ENCODE measurements around the gene TGIF2.

The TGIF2 gene

GRCh38 chr20:36547186-36548005 lies 26.0 kb upstream of the TGIF2 start:
- in situ Hi-C loops (cut with HindIII; ENCODE audit: low sequenced_read_pairs), result no loop called here
- no peak for DNase-seq (ENCODE audit: low read depth)
- TF ChIP-seq, protein P1, sequence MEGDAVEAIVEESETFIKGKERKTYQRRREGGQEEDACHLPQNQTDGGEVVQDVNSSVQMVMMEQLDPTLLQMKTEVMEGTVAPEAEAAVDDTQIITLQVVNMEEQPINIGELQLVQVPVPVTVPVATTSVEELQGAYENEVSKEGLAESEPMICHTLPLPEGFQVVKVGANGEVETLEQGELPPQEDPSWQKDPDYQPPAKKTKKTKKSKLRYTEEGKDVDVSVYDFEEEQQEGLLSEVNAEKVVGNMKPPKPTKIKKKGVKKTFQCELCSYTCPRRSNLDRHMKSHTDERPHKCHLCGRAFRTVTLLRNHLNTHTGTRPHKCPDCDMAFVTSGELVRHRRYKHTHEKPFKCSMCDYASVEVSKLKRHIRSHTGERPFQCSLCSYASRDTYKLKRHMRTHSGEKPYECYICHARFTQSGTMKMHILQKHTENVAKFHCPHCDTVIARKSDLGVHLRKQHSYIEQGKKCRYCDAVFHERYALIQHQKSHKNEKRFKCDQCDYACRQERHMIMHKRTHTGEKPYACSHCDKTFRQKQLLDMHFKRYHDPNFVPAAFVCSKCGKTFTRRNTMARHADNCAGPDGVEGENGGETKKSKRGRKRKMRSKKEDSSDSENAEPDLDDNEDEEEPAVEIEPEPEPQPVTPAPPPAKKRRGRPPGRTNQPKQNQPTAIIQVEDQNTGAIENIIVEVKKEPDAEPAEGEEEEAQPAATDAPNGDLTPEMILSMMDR (IDR thresholded peaks at IDR 0.05; ENCODE audit: low read depth, low read length, missing control alignments), result no peak
- H3K4me3 ChIP-seq (ENCODE audit: low read depth, low read length), result no peak overlapping the region

DNA sequence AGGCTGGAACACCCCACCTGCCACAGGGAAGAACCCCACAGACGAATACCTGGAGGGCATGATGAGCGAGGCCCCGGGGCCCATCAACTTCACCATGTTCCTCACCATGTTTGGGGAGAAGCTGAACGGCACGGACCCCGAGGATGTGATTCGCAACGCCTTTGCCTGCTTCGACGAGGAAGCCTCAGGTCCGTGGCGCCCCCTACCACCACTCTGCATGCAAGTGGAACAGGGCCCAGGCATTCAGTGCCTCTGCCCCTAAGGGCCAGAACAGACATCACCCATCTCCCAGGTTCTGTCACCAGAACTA lies 25.4 kb upstream of the TGIF2 start:
- in situ Hi-C loops (cut with HindIII; ENCODE audit: low sequenced_read_pairs), result no loop called here
- no peak for DNase-seq (ENCODE audit: low read depth)

GRCh38 chr20:36548704-36549627 lies 24.4 kb upstream of the TGIF2 start:
- TF ChIP-seq, protein P1 (IDR thresholded peaks at IDR 0.05; ENCODE audit: low read depth, low read length, missing control alignments), result no peak
- no peak for DNase-seq (ENCODE audit: low read depth)
- in situ Hi-C loops (cut with HindIII; ENCODE audit: low sequenced_read_pairs), result no loop called here
- no peak overlapping the region for H3K4me3 ChIP-seq (ENCODE audit: low read depth, low read length)

More for the DNA sequence above, 25.4 kb upstream of the TGIF2 start:
- no peak overlapping the region for H3K4me3 ChIP-seq (ENCODE audit: low read depth, low read length)
- TF ChIP-seq, protein P1 (IDR thresholded peaks at IDR 0.05; ENCODE audit: low read depth, low read length, missing control alignments), result peak; percentile 44

DNA sequence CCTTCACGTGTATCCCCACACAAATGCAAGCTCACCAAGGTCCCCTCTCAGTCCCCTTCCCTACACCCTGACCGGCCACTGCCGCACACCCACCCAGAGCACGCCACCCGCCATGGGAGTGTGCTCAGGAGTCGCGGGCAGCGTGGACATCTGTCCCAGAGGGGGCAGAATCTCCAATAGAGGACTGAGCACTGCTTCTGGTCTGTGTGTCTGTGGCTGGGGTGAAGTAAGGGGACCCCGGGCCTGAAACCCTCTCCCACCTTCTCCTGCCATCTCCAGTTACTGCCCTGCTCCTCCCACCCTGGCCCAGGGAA lies 23.8 kb upstream of the TGIF2 start:
- TF ChIP-seq, protein P1 (IDR thresholded peaks at IDR 0.05; ENCODE audit: low read depth, low read length, missing control alignments), result no peak
- no peak for DNase-seq (ENCODE audit: low read depth)
- H3K4me3 ChIP-seq (ENCODE audit: low read depth, low read length), result no peak overlapping the region
- in situ Hi-C loops (cut with HindIII; ENCODE audit: low sequenced_read_pairs), result no loop called here

DNA sequence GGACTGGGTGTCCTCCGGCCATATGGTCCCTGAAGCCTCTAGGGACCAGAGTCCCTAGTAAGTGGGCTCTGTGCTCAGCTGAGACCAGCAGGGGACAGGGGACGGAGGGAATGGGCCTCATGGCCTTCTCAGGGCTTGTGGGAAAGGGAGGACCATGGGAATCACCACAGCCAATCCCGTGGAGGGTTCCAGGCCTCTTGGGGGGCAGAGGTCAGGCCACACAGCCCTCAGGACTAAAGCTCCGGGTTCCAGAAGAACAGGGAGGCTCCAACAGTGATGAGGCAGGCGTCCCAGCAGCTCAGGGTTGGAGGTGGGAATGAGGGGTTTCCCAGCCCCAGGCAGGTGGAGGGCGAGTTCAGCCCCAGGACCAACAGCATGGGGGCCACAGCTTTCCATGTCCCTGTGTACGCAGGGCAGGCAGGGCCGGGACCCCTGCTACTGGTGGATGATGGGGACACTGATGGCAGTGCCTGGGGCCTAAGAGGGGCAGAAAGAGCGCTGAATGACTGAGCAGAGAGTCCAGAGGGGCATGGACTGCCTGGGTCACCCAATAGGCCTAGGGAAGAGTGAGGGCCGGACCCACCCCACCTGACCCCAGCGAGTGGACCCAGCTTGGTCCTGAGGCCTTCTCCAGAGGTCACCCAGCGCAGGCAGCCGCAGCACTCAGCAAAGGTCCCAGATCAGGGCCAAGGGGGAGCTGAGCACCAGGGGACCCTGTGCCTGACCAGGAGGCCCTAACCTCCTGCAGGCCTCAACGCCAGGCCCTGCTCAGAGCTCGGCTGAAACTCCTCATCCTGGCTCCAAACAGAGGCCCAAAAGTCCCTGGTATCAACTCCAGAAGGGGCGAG lies 23.2 kb upstream of the TGIF2 start:
- DNase-seq (ENCODE audit: low read depth), result no peak
- no peak overlapping the region for H3K4me3 ChIP-seq (ENCODE audit: low read depth, low read length)
- in situ Hi-C loops (cut with HindIII; ENCODE audit: low sequenced_read_pairs), result loop anchor here (5.0 to 25.0 kb wide), 3 partner anchors 52 to 315 kb away; partner anchors contain the start of gene DSN1
- TF ChIP-seq, protein P1 (IDR thresholded peaks at IDR 0.05; ENCODE audit: low read depth, low read length, missing control alignments), result no peak

GRCh38 chr20:36550790-36551299 lies 22.6 kb upstream of the TGIF2 start:
- no peak overlapping the region for H3K4me3 ChIP-seq (ENCODE audit: low read depth, low read length)
- in situ Hi-C loops (cut with HindIII; ENCODE audit: low sequenced_read_pairs), result loop anchor here (5.0 to 25.0 kb wide), 3 partner anchors 51 to 314 kb away; partner anchors contain the start of gene DSN1

More at GRCh38 chr20:36550790-36551299, 22.6 kb upstream of the TGIF2 start:
- DNase-seq (ENCODE audit: low read depth), result no peak
- TF ChIP-seq, protein P1 (IDR thresholded peaks at IDR 0.05; ENCODE audit: low read depth, low read length, missing control alignments), result no peak
